ENCODE results near the gene HSFX2.

DNA sequence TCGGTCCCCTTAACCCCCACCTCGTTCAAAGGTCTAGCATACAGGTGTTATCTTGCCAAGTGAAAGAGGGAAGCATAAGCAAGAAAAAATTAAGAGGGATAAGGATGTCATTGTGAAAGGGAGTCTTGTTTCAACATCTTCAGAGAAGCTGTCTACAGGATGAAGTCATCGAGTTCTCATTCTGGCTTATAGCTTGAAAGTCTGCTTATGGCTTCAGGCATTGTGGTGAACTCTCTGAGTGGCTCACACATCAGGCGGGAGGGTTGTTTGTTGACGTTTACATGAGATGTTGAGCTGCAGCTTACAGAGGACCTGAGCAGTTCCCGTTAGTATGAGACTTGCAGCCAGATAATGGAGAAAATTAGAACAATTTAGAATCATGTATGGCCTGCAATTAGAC lies 24.4 kb downstream of the HSFX2 start:
- TF ChIP-seq, protein P1, sequence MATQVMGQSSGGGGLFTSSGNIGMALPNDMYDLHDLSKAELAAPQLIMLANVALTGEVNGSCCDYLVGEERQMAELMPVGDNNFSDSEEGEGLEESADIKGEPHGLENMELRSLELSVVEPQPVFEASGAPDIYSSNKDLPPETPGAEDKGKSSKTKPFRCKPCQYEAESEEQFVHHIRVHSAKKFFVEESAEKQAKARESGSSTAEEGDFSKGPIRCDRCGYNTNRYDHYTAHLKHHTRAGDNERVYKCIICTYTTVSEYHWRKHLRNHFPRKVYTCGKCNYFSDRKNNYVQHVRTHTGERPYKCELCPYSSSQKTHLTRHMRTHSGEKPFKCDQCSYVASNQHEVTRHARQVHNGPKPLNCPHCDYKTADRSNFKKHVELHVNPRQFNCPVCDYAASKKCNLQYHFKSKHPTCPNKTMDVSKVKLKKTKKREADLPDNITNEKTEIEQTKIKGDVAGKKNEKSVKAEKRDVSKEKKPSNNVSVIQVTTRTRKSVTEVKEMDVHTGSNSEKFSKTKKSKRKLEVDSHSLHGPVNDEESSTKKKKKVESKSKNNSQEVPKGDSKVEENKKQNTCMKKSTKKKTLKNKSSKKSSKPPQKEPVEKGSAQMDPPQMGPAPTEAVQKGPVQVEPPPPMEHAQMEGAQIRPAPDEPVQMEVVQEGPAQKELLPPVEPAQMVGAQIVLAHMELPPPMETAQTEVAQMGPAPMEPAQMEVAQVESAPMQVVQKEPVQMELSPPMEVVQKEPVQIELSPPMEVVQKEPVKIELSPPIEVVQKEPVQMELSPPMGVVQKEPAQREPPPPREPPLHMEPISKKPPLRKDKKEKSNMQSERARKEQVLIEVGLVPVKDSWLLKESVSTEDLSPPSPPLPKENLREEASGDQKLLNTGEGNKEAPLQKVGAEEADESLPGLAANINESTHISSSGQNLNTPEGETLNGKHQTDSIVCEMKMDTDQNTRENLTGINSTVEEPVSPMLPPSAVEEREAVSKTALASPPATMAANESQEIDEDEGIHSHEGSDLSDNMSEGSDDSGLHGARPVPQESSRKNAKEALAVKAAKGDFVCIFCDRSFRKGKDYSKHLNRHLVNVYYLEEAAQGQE (IDR thresholded peaks at IDR 0.05; ENCODE audit: insufficient read depth in 1 of 2, low read depth in 2 of 2, low read length in 1 of 2), result no peak
- TF ChIP-seq SIN3A (IDR thresholded peaks at IDR 0.05; ENCODE audit: borderline replicate concordance, insufficient read depth, low read depth, low read length), result no peak
- TF ChIP-seq, protein P2, sequence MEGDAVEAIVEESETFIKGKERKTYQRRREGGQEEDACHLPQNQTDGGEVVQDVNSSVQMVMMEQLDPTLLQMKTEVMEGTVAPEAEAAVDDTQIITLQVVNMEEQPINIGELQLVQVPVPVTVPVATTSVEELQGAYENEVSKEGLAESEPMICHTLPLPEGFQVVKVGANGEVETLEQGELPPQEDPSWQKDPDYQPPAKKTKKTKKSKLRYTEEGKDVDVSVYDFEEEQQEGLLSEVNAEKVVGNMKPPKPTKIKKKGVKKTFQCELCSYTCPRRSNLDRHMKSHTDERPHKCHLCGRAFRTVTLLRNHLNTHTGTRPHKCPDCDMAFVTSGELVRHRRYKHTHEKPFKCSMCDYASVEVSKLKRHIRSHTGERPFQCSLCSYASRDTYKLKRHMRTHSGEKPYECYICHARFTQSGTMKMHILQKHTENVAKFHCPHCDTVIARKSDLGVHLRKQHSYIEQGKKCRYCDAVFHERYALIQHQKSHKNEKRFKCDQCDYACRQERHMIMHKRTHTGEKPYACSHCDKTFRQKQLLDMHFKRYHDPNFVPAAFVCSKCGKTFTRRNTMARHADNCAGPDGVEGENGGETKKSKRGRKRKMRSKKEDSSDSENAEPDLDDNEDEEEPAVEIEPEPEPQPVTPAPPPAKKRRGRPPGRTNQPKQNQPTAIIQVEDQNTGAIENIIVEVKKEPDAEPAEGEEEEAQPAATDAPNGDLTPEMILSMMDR (IDR thresholded peaks at IDR 0.05), result no peak

Measured in Panc1 (cell line).